Activated CD8-positive, alpha-beta T cell treated with anti-CD3 and anti-CD28 coated beads for 36 hours (primary cell): ENCODE results near the gene DCP1B. TPM values are rescaled to one million over a fixed set of nuclear protein-coding genes. Genes with fewer than 3 reads are reported as not detected.

Source experiments
- ATAC-seq: fragments of 200-7000 bp; cut with Tn5 transposase; one replicate; pipeline ENCODE4 v1.10.0; 2021; ENCODE audit warnings: mild to moderate bottlenecking, moderate library complexity
- CTCF ChIA-PET: fragments of 350-600 bp; sonication (Branson Sonifier 250); formaldehyde crosslinking; loops from one replicate; lab custom pipeline; 2021; ENCODE audit warnings: antibody characterized with exemption; lab: Charles Lee
- POLR2A ChIA-PET: fragments of 350-600 bp; sonication (Branson Sonifier 250); formaldehyde crosslinking; loops from one replicate; lab custom pipeline; 2021; ENCODE audit warnings: antibody characterized with exemption; lab: Charles Lee
- DNase-seq: peaks from one replicate; pipeline ENCODE4 v3.0.0-alpha.2; 2020
- H3K27ac Mint-ChIP-seq: one replicate; pipeline ENCODE4 v1.8.0; 2021; ENCODE audit warnings: mild to moderate bottlenecking, mixed read lengths
- H3K27me3 Mint-ChIP-seq: one replicate; pipeline ENCODE4 v1.8.0; 2021; ENCODE audit warnings: mixed read lengths
- H3K36me3 Mint-ChIP-seq: one replicate; pipeline ENCODE4 v1.8.0; 2021; ENCODE audit warnings: low read depth, mixed read lengths
- H3K4me1 Mint-ChIP-seq: one replicate; pipeline ENCODE4 v1.8.0; 2021; ENCODE audit warnings: low read depth, mixed read lengths
- H3K4me3 Mint-ChIP-seq: one replicate; pipeline ENCODE4 v1.8.0; 2021; ENCODE audit warnings: mild to moderate bottlenecking, moderate library complexity, mixed read lengths
- H3K9me3 Mint-ChIP-seq: one replicate; pipeline ENCODE4 v1.8.0; 2021; ENCODE audit warnings: mixed read lengths
- CTCF ChIP-seq: fragments of 200-600 bp; IDR thresholded peaks from one replicate; pipeline ENCODE4 v1.8.0; 2022; ENCODE audit warnings: antibody characterized with exemption, mild to moderate bottlenecking
- intact Hi-C: fragments of 100-400 bp; cut with micrococcal nuclease; formaldehyde crosslinking; loops from one replicate; pipeline ENCODE4 v1.10.0; 2022
- total RNA-seq, 2 experiments: library from RNA; stranded (reverse); gene quantifications; one replicate each; pipeline ENCODE4 v1.2.3, GENCODE V29; 2021

The DCP1B gene
- total RNA-seq, 2 experiments from 2014 or later = 14.2 to 15.7 TPM

- intact Hi-C loops = no loop called here
- DNase-seq = no peak
Measured at GRCh38 chr12:1965916-1966315, 38.3 kb downstream of the DCP1B start.

DNA sequence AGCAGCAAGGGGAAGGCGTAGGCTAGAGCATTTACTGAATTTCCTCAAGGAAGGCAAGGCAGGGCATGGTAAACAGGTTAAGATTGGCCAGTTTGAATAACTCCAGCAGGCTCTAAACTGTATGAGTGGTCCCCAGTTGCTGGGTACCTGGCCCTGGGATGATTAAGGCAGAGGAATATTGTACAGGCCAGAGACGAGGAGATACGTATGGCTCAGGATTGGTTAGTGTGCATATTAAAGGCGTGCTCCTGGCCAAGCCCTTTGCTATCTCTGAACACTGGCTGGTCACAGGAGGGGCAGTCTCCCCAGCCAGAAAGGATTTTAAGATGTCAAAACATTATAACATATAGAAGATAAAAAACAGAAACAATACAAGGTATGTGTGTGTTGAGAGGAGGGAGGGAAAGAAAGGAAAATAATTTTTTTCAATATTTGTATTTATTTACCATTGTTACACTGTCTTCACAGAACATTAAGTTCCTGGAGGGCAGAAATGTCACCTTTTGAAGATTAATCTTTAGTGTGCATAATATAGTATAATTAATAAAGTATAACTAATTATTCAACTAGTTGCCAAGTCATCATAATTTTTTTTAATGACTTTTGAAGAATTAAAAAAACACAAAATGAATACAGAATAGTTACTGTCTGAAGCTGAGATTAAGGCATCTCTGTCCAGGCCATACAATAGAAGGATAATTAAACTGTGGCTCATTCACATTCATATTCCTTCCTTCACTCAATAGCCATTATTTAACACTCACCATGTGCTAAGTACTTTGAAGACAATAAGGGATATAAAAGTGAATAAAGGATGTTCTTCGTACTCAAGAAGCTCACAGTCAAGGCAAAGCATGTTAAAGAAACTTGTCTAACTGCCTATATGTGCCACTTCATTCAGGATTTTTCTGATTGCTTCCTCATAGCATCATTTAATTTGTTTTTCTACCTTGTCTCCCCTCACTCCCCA is 41.9 kb downstream of the DCP1B start:
- Mint-ChIP-seq H3K4me1 (peaks cover 4% of the 10 kb centered on the region), H3K27me3 (no peaks in the 10 kb centered on the region), H3K9me3 (no peaks in the 10 kb centered on the region), H3K4me3 (no peak overlapping the region), H3K27ac (no peak overlapping the region), H3K36me3 (peaks cover 20% of the 10 kb centered on the region)
- DNase-seq = no peak
- no peak for ATAC-seq
- no peak for TF ChIP-seq CTCF
- CTCF ChIA-PET = interaction anchor here (1.6 kb wide), 1 partner anchor 22 kb away, joined by 12 read pairs; no protein-coding TSS in a partner anchor
- POLR2A ChIA-PET = no interaction called here
- intact Hi-C loops = no loop called here

More at GRCh38 chr12:1965916-1966315, 38.3 kb downstream of the DCP1B start:
- Mint-ChIP-seq H3K27ac (no peak overlapping the region), H3K4me3 (no peak overlapping the region), H3K36me3 (peaks cover 11% of the 10 kb centered on the region), H3K9me3 (no peaks in the 10 kb centered on the region), H3K27me3 (no peaks in the 10 kb centered on the region), H3K4me1 (peaks cover 4% of the 10 kb centered on the region)
- no peak for TF ChIP-seq CTCF
- ChIA-PET CTCF (interaction anchor here (1.1 to 1.9 kb wide), 5 partner anchors 9 to 313 kb away, joined by 3 to 11 read pairs (median 6); no protein-coding TSS in a partner anchor), POLR2A (interaction anchor here (1.1 kb wide), 1 partner anchor 8 kb away, joined by 3 read pairs; no protein-coding TSS in a partner anchor)
- no peak for ATAC-seq

DNA sequence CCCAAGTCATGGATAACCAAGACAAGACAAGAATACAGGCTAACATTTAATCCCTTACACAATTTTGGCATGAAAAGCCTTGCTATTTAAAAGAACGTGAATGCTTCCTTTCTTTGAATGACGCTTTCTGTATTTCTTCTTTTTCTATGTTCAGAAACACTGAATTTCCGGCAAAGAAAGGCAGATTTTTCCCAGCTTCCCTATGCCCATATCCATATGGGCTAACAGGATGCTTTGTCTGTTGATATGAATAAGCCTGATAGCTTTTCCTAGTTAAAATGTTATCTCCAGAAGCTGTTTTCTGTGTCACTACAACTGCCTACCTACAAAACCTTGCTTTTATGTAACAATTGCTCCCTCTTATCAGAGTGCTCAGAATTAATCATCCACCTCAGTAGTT is 47.5 kb downstream of the DCP1B start:
- TF ChIP-seq CTCF = no peak
- no peak overlapping the region for H3K27ac Mint-ChIP-seq
- no peak for ATAC-seq
- no peaks in the 10 kb centered on the region for H3K27me3 Mint-ChIP-seq
- H3K9me3 Mint-ChIP-seq = no peaks in the 10 kb centered on the region
- peaks cover 25% of the 10 kb centered on the region for H3K36me3 Mint-ChIP-seq
- intact Hi-C loops = no loop called here
- no peaks in the 10 kb centered on the region for H3K4me1 Mint-ChIP-seq
- ChIA-PET CTCF (interaction anchor here (0.6 to 2.5 kb wide), 3 partner anchors 17 to 117 kb away, joined by 3 to 14 read pairs (median 3); no protein-coding TSS in a partner anchor), POLR2A (interaction anchor here (1.0 kb wide), 1 partner anchor 157 kb away, joined by 3 read pairs; no protein-coding TSS in a partner anchor)
- no peak for DNase-seq
- no peak overlapping the region for H3K4me3 Mint-ChIP-seq

GRCh38 chr12:1949771-1950470 is 54.3 kb downstream of the DCP1B start:
- H3K4me1 Mint-ChIP-seq = peaks cover 2% of the 10 kb centered on the region
- no peaks in the 10 kb centered on the region for H3K9me3 Mint-ChIP-seq
- CTCF ChIA-PET = interaction anchor here (1.0 to 2.2 kb wide), 4 partner anchors 10 to 315 kb away, joined by 3 to 20 read pairs (median 4); no protein-coding TSS in a partner anchor
- no peak overlapping the region for H3K4me3 Mint-ChIP-seq
- peaks cover 38% of the 10 kb centered on the region for H3K36me3 Mint-ChIP-seq
- TF ChIP-seq CTCF = no peak
- no peak for ATAC-seq
- POLR2A ChIA-PET = no interaction called here
- no peak for DNase-seq
- intact Hi-C loops = no loop called here
- H3K27ac Mint-ChIP-seq = no peak overlapping the region
- no peaks in the 10 kb centered on the region for H3K27me3 Mint-ChIP-seq
